PC-9 (cell line): ENCODE data around the gene FILIP1L.

Experiments used
- CTCF ChIP-seq: fragments of 200-600 bp; sonication (generic); conservative IDR thresholded peaks from 2 replicates; pipeline ENCODE4 v1.6.1; 2017; ENCODE audit warnings: mixed run types, antibody characterized with exemption, mild to moderate bottlenecking, moderate library complexity
- EZH2 ChIP-seq: fragments of 200-600 bp; sonication (generic); IDR thresholded peaks from 2 replicates; pipeline ENCODE4 v1.8.0; 2017; ENCODE audit warnings: antibody characterized with exemption, low read depth

GRCh38 chr3:100047455-100048141, 66.7 kb downstream of the FILIP1L start:
- TF ChIP-seq CTCF (no peak), EZH2 (no peak)
